22Rv1 (cell line): Measurements from ENCODE around the gene PFKFB2.
A peak's percentile ranks its signal among the peaks of the same experiment; 100 is the strongest.

Experiments used
- H3K27ac ChIP-seq: fragments of 450-650 bp; 2 replicates; pipeline ENCODE4 v1.5.1; 2017
- ZFX ChIP-seq: fragments of 450-650 bp; IDR thresholded peaks from 2 replicates; pipeline ENCODE4 v1.6.1; 2017; ENCODE audit warnings: antibody characterized with exemption, borderline replicate concordance
- TF ChIP-seq, protein P1 (sequence below): fragments of 450-650 bp; IDR thresholded peaks from 2 replicates; pipeline ENCODE4 v1.5.1; 2017; ENCODE audit warnings: mild to moderate bottlenecking

Gene PFKFB2

DNA sequence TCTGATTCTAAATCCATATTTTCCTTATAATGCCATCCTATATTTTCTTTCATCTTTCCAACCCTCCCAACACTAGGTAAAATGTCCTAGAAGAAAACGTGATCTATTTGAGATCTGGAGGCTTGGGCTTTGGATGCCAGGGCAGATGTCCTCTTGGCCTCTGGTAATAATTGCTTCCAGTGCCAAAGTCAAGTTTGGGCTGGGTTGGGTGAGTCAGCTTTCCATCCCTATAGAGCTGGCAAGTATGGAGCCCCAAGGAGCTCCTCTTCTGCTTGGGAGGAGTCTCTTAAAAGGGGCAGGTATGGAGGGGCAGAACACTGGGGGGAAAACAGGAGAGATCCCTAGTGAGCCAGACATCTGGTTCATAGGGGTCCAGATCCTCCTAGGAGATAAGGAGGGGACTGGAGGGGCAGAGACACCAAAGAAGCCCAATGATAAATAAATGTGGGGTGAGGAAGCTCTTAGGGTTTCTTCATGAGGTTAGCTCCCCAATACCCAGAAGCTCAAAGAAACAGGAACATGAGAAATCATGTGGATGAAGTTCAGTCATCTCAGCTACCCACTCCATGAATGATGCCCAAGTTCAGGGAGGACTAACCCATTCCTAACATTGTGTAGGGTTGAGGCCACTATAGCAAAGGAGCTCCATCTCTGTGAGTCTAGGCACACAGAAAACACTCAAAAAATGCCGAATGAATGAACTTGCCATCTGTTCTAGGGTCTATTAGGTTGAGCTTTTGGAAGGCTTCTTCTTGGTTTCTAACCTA is 24.0 kb upstream of the PFKFB2 start:
- no peak for TF ChIP-seq ZFX
- TF ChIP-seq, protein P1, sequence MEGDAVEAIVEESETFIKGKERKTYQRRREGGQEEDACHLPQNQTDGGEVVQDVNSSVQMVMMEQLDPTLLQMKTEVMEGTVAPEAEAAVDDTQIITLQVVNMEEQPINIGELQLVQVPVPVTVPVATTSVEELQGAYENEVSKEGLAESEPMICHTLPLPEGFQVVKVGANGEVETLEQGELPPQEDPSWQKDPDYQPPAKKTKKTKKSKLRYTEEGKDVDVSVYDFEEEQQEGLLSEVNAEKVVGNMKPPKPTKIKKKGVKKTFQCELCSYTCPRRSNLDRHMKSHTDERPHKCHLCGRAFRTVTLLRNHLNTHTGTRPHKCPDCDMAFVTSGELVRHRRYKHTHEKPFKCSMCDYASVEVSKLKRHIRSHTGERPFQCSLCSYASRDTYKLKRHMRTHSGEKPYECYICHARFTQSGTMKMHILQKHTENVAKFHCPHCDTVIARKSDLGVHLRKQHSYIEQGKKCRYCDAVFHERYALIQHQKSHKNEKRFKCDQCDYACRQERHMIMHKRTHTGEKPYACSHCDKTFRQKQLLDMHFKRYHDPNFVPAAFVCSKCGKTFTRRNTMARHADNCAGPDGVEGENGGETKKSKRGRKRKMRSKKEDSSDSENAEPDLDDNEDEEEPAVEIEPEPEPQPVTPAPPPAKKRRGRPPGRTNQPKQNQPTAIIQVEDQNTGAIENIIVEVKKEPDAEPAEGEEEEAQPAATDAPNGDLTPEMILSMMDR, result no peak
- H3K27ac ChIP-seq, result peak overlapping the region; percentile 100

DNA sequence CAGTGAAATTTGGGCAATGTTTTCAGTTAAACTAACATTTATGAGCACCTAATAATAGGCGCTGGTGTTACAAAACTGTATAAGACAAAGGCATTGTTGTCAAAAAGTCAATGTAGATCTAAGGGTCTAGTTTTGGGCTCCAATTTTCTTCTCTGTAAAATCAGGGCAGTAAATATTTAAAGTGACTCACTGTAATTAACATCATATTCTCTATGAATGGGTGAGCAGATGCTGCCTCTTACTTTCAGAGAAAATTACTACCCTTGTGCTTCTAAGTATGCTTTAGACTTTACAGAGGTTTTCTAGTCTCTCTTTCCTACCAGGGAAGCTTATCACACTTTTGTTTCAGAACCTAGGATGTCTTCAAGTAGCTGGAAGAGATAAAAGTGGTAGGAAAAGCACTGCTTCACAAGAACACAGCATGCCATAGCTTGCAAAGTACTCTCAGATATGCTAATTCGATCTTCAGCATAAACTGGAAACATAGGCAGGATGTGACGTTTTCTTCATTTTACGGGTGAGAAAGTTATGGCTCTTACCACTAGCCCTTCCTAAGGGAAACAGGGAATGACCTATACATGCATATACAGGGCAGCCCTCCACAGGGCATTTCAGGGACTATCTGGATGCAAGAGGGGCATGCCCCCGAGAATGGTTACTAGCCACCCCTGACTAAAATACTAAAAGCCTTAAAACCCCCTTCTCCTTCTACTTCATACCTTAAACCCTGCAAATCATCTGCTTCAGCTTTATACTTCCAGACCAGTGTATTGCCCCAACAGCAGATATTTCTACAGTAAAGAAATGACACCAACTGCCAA is 23.2 kb upstream of the PFKFB2 start:
- H3K27ac ChIP-seq, result peak overlapping the region; percentile 100
- no peak for TF ChIP-seq ZFX
- TF ChIP-seq, protein P1, result no peak

DNA sequence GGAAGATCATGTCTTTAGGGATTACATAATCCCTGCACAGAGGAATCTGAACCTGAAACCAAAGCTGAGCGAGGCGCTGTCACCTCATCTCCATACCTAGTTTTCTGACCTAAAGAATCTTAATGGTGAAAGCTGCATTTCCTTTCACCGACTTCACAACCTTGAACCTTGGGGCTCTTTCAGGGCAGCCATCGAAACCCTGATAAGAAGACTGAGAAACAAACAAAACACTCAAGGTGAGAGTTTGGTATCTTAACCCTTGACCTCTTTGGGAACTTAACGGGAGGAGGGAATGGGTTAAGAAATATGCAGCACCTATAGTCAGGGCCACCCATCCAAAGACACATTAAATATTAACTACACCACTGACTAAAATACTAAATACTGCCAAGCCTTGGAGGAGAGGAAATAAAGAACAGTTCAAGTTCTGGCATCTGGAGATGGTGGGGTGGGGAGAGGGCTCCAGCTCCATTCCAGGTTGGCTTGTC is 22.5 kb upstream of the PFKFB2 start:
- no peak for TF ChIP-seq ZFX
- TF ChIP-seq, protein P1, result no peak
- peak overlapping the region; percentile 100 for H3K27ac ChIP-seq

DNA sequence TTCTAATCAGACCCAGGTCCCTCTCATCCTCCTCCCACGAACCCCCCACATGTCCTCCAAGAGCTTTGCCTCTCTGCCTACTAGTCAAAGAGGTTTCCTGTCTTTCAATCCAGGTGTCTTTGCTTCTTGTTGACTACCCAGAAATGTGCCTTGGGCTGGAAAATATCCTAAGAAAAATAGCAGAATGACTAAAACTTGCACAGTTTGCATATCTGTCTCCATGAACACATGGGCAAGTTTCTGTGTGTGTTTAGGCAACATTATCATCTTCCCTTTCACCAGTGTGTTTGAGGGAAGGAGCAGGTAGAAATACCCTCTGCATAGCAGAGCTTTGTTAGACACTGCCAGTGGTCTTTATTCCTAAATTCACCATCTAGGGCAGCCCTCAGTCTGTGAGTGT is 22.1 kb upstream of the PFKFB2 start:
- no peak for TF ChIP-seq ZFX
- TF ChIP-seq, protein P1, result no peak
- peak overlapping the region; percentile 100 for H3K27ac ChIP-seq

DNA sequence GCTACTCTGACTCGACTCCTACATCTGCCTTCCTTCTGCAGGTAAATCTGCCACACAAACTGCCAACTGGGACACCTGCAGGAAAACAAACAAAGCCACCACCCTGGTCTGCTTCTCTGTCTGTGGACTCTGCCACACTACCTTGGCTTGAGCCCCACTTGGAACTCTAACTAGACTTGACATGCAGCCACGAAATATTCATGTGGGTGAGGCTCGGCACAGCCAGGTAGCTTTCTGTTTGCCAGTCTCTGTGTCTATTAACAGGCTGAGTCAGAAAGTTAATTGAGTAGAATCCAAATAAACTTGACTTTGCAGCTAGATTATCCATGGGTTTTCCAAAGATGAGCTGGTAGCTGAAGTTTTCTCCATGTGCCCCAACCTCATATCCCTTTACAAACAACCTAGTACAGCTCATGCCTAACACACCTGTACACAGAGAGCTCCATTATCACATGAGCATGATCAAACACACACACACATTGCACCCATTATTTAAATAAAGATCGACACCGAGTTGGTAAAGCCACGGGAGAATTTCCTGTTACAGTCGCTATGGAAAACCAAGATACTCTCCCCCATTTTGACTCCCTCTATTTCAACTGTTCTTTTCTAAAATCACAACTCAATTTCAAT is 21.3 kb upstream of the PFKFB2 start:
- peak overlapping the region; percentile 100 for H3K27ac ChIP-seq
- TF ChIP-seq ZFX, result no peak
- TF ChIP-seq, protein P1, result no peak

DNA sequence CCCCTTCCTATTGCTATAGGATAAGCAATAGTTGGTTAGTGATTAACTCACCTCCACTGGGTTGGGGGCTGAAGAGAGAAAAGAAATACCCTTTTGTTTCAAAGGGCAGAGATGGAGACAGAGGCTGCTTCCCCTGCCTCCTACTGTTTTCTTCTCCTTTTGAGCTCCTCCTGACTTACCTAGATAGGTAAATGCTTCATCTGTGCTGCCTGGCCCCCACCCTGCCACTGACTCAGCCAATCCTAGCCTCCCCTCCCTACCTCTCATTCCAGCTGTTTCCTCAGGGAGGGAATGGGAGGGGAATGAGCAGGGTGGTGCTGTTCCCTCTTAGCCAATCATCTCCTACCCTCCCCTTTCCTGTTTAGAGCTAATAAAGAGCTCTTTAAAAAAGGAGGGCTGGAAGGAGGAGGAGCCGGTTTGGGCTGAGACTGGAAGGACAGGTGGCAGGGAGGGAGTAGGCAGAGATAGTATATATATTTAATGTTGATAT is 20.5 kb upstream of the PFKFB2 start, which contains the start of gene C1orf116:
C1orf116 (minus strand) TSS at position 229 of the 490 bp plus-strand sequence. CDS start 5,158 bp downstream, outside the sequence.
- TF ChIP-seq ZFX, result no peak
- TF ChIP-seq, protein P1, result no peak
- peak within 1 kb of the TSS; percentile 100 for H3K27ac ChIP-seq
